Measurements from ENCODE around the gene TMEM186. TPM values are rescaled to one million over a fixed set of nuclear protein-coding genes. Genes with fewer than 3 reads are reported as not detected.

The TMEM186 gene
- total and polyA plus RNA-seq, 2 of the 8 experiments (the other 6 are each of a cell fraction or from before 2014, with no cell fraction given), result 13.1 TPM

- ChIA-PET POLR2A (ENCODE audit: partially characterized antibody) (no interaction called here), CTCF (ENCODE audit: partially characterized antibody) (interaction anchor here (0.7 to 1.0 kb wide), 2 partner anchors 17 to 21 kb away, joined by 3 read pairs; no protein-coding TSS in a partner anchor)
- no peak overlapping the region for H3K14ac ChIP-seq (ENCODE audit: insufficient read length)
- H2BK15ac ChIP-seq (ENCODE audit: low read length), result no peak overlapping the region
- no peak overlapping the region for H2BK20ac ChIP-seq (ENCODE audit: low read length)
- H3K56ac ChIP-seq (replicated peaks; ENCODE audit: insufficient read length, low read depth, low read length), result no peak overlapping the region
- no peak overlapping the region for H2BK120ac ChIP-seq (replicated peaks; ENCODE audit: low read depth, low read length)
- WGBS, 2 experiments (ENCODE audit: extremely low coverage in 1 of 2, insufficient coverage in 1 of 2, insufficient read length in 1 of 2, insufficient replicate concordance in 2 of 2, low coverage in 1 of 2, low lambda C conversion rate in 2 of 2, missing lambda C conversion rate in 1 of 2), result 86% methylated on average over 12 of the region's 12 CpGs; no CpG with 5 or more reads in 1 of the 2 experiments
- FAIRE-seq (no peak), DNase-seq (ENCODE audit: low read depth in 1 of 2, low spot score in 2 of 2) (no peak)
- no peak overlapping the region for H2BK12ac ChIP-seq (ENCODE audit: low read depth, low read length)
- no peak overlapping the region for H3K4me2 ChIP-seq (ENCODE audit: insufficient read depth in 1 of 2, low read depth in 2 of 2, low read length in 2 of 2)
- H4K8ac ChIP-seq (ENCODE audit: extremely low read depth, insufficient read depth, low read length), result peak overlapping the region; percentile 7; the same call in 1 of the 2 replicates
- no peak overlapping the region for H3K23ac ChIP-seq (ENCODE audit: insufficient read length)
- H3K36me3 ChIP-seq (ENCODE audit: control insufficient read depth in 2 of 4, insufficient read depth in 4 of 4, low read length in 3 of 4), result no peaks in the 10 kb centered on the region
- H3K4me1 ChIP-seq (replicated peaks in 1 of 4; ENCODE audit: control insufficient read depth in 3 of 4, insufficient read depth in 4 of 4, low read length in 3 of 4), result peaks cover 0 to 10% (median 5%) of the 10 kb centered on the region in 4 experiments; a peak in 4 of 7 replicates
- H3K4ac ChIP-seq (replicated peaks; ENCODE audit: insufficient read length, low read depth, low read length), result no peak overlapping the region
- no peak overlapping the region for H3K18ac ChIP-seq (ENCODE audit: extremely low read depth, low read length)
- no peak overlapping the region for H4K91ac ChIP-seq (replicated peaks; ENCODE audit: insufficient read length, low read length)
- no peaks in the 10 kb centered on the region for H4K20me1 ChIP-seq (replicated peaks in 1 of 2; ENCODE audit: control insufficient read depth in 1 of 2, insufficient read depth in 2 of 2, low read length in 2 of 2)
- no peaks in the 10 kb centered on the region for H3K27me3 ChIP-seq (replicated peaks in 1 of 4; ENCODE audit: control insufficient read depth in 3 of 4, extremely low read depth in 1 of 4, insufficient read depth in 3 of 4, low read length in 3 of 4)
- H3K79me1 ChIP-seq (ENCODE audit: low read depth, low read length), result no peaks in the 10 kb centered on the region
- H3K9ac ChIP-seq (replicated peaks in 1 of 4; ENCODE audit: extremely low read depth in 1 of 4, low read depth in 3 of 4, low read length in 3 of 4), result no peak overlapping the region
- H2AFZ ChIP-seq (ENCODE audit: low read length), result no peak overlapping the region
- no peaks in the 10 kb centered on the region for H3K79me2 ChIP-seq (ENCODE audit: control insufficient read depth in 1 of 2, insufficient read depth in 2 of 2, low read length in 2 of 2)
- no peak overlapping the region for H3K27ac ChIP-seq (ENCODE audit: low read depth, low read length)
- H2AK5ac ChIP-seq (ENCODE audit: low read depth, low read length), result no peak overlapping the region
- H4K5ac ChIP-seq (ENCODE audit: insufficient read length, low read depth, low read length), result no peak overlapping the region
- H2BK5ac ChIP-seq (ENCODE audit: low read depth, low read length), result no peak overlapping the region
- H3K23me2 ChIP-seq (ENCODE audit: low read depth, low read length), result no peaks in the 10 kb centered on the region
- no peaks in the 10 kb centered on the region for H3K9me3 ChIP-seq (ENCODE audit: insufficient read depth in 2 of 2, low read depth in 1 of 2, low read length in 1 of 2)
- no peak overlapping the region for H3K4me3 ChIP-seq (ENCODE audit: extremely low read depth in 1 of 4, insufficient read depth in 2 of 4, low read depth in 3 of 4, low read length in 4 of 4)
- TF ChIP-seq KDM5A (IDR thresholded peaks at IDR 0.05; ENCODE audit: low read length), result no peak
- no peak for TF ChIP-seq CEBPB (IDR thresholded peaks at IDR 0.05; ENCODE audit: low read depth, low read length)
Measured at GRCh38 chr16:8768692-8769091, 28.7 kb downstream of the TMEM186 start.

Measured in H1 (cell line).